Fibroblast of skin of right quadriceps (primary cell): ENCODE results near the gene ZFHX3.

ENCODE experiments used
- DNase-seq: peaks from one replicate; pipeline ENCODE4 v3.0.0-alpha.2; 2013

ZFHX3 gene

DNA sequence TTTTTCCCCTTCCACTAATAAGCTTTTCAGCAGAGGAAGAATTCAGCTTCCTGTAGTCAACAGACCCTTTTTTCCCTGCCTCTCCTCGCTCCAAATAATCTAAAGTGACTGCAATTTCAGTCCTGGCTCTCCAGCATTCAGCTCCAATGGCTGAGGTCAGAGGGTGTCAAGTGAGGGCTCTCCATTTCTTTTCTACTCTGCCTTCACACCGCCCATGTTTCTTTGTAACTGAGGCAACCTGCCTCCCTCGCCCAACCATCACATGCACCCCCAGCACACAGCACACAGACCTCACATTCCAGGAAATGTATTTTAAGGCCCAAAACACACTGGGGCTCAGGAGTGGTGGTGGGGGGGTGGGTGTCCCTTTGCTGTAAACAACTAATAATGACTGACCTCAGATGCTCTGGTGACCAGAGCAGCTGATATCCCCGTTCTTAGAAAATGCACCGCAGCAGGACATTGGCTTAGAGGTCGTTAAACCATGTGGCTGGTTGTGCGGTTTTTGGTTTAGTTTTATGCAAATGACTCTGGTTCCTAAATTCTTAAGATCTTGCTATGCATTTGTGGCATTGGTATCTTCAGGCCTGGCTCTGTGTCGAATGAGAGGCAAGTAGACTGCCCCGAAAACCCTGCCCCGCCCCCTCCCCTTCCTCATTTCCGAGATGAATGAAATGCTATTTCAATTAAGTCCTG, 203.6 kb downstream of the ZFHX3 start:
- no peak for DNase-seq

DNA sequence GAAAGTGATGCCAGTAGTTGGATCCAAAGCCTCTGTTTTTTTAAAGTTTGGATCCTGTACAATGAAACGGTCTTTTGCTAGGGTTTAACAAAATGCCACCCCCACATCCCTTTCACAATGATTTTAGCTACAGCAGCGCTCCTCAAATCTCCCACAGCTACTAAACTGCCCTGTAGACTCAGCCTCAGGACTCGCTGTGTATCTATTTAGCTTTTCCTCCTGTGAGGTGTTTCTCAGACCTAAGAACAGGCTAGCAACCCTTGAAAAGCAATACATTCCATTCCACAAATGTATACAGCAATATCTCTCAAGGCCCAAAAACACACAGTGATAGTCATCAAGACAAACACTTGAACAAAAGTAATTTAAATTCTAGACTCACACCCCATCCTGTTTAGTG, 206.4 kb downstream of the ZFHX3 start:
- no peak for DNase-seq

DNA sequence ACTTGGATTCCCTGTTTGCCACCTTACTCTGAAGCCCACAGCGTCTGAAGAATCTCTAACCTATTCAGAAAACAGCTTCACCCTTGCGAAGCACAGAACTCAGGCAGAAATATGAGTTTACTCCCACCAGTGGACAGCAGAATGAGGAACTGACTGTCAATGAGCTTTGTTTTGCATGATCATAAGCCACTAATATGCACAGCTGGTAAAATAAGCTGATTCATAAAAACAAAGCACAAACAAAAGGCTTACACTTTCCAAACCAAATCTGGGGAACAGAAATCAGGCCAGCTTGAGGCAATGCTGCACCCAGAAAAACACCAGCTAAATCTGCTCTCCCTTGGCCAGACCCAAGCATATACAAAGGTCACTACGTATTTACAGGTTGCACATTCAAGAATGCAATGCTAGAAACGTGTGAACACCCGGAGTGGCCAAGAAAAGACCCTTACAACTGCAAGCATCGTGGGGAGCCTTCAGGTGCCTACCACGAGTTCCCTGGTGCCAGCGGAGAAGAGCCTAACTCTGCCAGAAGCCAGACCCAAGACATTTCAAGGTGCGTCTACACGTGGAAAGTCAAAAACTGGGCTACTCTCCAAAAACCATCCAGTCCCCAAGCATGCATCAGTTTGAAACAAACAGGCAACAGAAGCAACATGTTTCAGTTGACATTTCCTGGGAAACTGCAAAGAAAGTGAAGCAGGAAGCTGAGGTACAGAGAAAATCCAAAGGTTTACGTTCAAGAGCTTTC, 207.1 kb downstream of the ZFHX3 start:
- DNase-seq: no peak

- DNase-seq: no peak
These were observed 209.0 kb downstream of the ZFHX3 start for GRCh38 chr16:72838951-72839350.

- DNase-seq: no peak
These were observed 209.4 kb downstream of the ZFHX3 start for GRCh38 chr16:72838586-72838910.

GRCh38 chr16:72837846-72838585, 209.9 kb downstream of the ZFHX3 start:
- DNase-seq: no peak

DNA sequence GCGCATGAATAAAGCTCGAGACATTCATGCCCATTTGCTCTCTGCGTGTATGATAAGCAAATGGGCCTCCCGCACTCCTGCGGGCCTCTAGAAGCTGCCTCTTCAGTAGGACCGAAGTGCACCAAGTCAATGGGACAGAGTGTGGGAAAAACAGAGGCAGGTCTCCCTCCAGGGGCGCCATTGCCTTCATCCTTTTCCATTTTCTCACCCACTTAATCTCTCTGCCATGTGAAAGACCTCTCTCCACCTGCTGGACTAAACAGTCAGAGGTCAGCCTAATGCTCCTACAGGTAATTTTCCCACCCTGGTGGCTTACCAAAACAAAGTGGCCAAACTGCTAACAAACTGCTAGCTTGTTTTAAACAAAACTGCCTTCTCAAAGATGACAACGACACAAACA, 210.9 kb downstream of the ZFHX3 start:
- no peak for DNase-seq

- no peak for DNase-seq
These were observed 211.7 kb downstream of the ZFHX3 start for GRCh38 chr16:72836181-72836580.

DNA sequence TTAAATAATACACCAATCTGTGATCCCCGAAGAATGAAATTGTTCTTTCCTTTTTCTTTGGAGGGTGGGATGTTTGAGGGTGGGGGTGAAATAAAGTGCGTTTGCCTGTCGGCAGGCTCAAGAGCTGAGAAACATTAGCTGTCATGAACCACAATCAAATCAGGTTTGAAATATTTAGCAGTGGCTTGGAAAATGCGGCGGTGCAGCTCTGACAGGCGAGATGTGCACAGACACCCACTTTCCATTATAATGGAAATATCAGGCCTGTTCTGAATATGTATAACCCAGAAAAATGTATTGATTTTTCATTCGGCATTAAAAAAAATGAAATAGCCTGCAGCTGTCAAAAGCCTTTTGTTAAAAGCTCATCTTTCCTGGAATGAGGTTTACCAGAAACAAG, 212.8 kb downstream of the ZFHX3 start:
- DNase-seq: no peak

DNA sequence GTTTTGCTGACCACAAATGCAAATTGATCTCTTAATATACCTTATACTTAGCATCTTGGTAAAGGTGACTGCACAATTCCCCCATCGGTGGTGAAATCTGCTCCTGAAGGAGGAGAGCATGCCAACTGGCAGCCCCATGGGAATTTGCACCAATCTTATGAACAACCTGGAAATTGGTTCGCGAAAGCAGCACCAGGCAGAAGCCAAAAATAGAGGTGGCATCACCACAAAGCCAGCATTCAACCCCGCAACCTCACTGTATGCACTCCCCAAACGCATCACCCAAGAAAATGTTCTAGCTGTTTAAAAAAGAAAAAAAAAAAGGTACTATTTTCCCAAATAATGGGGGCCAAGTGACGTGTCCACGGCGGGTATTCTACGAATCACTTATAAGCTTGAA, 213.4 kb downstream of the ZFHX3 start:
- DNase-seq: no peak

DNA sequence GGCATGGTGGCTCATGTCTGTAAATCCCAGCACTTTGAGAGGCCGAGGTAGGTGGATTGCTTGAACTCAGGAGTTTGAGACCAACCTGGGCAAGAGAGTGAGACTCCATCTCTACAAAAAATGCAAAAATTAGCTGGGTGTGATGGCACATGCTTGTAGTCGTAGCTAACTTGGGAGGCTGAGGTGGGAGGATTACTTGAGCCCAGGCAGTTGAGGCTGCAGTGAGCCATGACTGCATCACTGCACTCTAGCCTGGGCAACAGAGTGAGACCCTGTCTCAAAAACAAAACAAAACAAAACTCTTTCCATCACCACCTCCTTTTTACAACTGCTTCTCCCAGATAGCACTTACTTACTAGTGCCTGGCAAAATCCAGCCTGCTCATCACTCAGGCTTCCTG, 214.0 kb downstream of the ZFHX3 start:
- DNase-seq: no peak

DNA sequence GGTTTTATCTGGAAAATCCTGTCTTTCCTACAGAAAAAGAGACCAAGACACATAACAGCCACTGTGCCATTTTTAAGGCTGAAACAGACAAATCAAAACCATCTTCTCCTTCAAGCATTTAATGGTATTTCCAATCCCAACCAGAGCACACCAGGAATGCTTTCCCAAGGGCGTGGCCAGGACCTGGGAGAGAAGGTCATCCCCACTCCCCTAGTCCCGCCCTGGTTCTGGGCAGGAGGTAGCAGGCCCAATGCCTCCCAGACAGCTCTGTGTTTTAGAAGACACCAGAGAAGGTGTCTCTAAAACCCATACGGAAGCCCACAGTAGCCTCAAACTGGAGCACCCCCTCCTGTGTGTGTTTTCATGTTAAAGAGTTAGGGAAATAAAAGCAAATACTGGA, 214.4 kb downstream of the ZFHX3 start:
- no peak for DNase-seq

DNA sequence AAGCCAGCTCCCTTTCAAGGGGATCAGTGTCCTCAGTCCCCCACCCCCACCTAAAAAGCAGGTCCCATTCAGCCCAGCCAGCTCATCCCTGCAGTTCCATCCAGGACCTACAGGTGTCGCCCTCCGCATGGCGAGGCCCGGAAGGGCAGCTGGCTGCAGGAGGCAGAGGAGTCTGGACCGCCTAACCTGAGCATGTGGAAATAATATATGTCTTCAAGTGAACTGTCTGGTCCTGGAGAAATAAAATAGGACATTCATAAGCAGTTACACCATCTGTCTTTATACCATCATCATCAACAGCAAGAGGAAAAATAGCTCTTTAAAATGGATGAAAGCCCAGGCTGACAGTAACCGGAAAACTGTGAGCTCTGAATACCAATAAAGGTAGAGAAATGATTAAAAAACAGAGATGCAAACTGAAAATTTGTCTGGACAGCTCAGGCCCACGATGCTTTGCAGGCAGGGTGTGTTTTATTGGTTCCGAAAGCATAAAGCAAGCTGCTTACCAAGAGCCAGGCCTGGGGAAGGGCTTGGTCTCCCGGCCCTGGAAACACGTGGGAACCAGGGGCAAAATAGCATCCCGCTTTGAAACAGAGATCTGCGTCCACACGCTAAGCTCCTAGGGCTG, 215.2 kb downstream of the ZFHX3 start:
- peak; percentile 75 for DNase-seq

DNA sequence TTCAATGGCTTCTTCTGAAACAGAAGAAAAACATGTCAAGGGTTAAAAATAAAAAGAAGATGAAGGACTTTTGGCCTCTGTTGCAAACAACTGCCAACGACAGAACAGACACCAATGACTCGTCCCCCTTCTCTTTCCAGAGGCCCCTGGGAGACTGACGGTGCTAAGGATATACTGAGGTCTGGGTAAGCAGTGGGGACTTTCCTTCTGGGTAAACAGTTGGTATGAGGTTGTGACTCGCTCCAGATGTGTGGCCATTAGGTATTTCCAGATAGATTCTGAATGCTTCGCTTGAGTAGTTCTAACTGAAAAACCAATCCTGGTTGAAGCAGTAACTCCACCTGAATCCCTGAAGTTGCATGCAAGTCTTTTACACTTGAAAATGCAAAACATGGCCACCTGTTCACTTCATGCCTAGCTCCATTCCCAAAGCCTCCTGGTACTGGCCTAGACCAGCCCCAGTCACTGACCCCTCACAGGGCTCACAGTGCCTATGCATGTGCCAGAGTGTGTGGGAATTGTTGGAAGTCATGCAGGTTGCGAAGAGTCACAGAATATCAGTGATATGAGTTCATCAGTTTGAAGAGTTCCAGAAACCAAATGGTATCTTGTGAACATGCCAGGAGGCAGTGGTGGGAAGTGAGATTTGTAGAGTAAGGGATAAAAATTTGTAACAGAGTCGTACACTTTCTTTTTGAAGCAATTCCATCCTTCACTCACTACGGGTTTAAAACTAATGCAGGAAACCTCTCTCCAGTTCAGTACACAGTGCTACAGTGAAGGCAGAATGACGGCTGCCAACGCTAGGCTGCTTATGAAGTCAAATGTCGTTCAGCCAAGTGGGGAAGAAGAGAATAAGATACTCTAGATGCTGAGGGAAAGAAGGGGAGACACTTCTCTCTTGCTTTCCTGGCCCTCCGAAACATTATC, 217.8 kb downstream of the ZFHX3 start:
- peak; percentile 36 for DNase-seq

GRCh38 chr16:72827866-72828265, 220.1 kb downstream of the ZFHX3 start:
- no peak for DNase-seq

DNA sequence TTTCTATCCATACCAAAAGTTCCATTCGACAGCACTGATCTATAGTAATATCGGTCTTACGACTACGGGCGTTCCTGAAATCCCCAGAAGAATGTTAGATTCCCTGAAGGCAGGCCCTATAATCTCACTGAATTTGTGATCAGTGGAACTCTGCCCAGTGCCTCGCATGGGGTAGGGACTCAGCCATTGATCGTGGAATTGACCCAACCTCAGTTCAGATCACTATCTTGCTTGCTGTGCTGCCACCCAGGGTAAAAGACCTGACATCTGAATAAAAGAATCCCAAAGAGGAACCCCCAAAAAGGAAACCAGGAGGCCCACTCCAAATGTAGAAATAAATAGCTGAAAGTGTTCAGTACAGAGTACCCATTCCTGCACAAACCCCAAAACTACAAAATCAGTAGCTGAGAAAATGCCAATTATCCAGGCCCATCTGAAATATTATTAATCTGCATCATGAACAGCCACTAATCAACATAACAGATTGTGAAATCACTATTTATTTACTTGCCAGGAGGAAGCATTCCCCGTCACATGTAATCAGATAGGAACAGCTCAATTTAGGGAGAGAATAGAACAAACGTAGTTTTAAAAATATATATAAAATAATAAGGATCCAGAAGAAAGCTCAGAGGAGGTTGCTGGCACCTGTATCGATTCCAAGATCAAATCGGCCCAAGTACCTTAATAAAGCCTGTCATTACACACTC, 221.9 kb downstream of the ZFHX3 start:
- DNase-seq: no peak

- no peak for DNase-seq
These were observed 223.2 kb downstream of the ZFHX3 start for GRCh38 chr16:72824761-72825160.

DNA sequence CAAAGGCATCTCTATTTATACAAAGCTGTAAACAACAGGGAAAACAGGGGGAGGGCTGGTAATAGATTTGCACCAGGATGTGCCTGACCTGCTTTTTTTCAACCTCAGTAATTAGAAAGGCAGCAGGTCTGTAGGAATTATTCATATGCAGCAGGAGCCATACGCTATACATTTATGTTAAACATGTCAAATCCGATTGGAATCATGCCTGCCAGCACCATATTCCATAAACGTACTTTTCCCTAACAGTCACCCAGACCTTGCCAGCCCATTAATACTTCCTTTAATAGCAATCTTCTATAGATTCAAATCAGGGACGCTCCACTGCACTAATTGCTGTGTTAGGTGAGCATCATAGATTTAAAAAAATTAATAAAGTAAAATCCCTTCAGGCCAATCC, 223.9 kb downstream of the ZFHX3 start:
- no peak for DNase-seq

DNA sequence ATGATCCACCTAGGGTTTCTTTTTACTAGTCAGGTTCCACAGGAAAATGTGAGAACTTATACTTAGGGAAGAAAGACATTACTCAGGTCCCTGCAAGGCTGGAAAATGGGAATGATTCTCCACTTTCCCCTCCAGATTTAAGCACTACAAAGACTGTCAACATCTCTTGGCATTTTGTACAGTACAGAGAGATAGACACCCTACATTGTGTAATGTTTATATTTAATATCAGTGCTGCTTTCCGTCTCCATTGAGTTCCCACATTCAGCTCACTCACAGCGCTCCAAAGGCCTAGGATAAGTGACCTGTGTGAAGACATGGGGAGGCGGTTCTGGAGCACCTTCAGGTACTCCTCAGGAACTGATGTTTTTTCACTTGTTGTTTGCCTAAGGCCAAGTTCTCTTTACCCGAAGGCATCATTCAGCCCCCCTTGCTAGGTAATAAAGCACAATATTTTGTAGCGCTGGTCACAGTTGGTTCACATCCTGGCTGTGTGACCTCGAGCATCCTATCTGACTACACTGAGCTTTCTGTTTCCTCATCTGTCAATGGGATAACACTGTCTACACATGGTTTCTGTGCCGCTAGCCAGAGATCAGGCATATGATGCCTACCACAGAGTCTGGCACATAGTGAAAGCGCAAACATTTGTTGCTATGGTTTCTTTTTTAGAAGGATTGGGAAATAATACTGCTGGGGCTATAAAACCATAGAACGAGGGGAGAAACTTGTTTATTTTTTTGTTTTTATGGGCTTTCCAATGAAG, 226.6 kb downstream of the ZFHX3 start:
- no peak for DNase-seq

GRCh38 chr16:72819345-72819744, 228.6 kb downstream of the ZFHX3 start:
- peak; percentile 77 for DNase-seq

GRCh38 chr16:72818236-72818845, 229.6 kb downstream of the ZFHX3 start:
- peak; percentile 23 for DNase-seq
